Measurements from ENCODE around the gene SMIM36.

SMIM36 gene

DNA sequence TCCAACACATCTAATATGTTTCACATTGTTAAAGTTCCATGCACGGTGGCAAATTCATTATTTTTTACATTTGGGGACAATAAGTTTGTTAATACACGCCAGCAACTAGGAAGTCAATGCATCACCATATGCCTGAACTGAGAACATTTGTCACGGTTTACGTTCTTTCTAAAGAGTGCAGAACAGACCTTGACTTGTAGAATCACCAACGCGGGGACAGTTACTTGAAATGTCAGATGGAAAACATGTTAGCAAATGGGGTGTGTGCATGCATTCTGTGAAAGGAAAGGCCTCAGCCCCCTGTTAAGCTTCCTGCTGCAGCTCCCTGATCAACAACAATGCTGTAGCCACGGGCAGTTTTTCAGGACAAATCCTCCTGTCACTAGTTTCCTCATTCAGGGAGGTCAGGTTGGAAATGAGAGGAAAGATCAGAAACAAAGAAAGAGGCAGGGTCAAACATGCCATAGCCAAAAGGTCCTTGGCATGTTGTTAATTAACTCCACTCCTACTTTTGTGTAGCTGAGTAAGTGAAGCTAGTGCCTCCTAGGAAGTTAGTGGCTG lies 18.4 kb downstream of the SMIM36 start:
- H3K27me3 ChIP-seq = no peaks in the 10 kb centered on the region
- peaks cover 5% of the 10 kb centered on the region for H3K4me1 ChIP-seq
- no peaks in the 10 kb centered on the region for H3K36me3 ChIP-seq
- H3K4me3 ChIP-seq (ENCODE audit: low read depth, low read length) = no peak overlapping the region
- H3K9me3 ChIP-seq = no peaks in the 10 kb centered on the region
- TF ChIP-seq, protein P1, sequence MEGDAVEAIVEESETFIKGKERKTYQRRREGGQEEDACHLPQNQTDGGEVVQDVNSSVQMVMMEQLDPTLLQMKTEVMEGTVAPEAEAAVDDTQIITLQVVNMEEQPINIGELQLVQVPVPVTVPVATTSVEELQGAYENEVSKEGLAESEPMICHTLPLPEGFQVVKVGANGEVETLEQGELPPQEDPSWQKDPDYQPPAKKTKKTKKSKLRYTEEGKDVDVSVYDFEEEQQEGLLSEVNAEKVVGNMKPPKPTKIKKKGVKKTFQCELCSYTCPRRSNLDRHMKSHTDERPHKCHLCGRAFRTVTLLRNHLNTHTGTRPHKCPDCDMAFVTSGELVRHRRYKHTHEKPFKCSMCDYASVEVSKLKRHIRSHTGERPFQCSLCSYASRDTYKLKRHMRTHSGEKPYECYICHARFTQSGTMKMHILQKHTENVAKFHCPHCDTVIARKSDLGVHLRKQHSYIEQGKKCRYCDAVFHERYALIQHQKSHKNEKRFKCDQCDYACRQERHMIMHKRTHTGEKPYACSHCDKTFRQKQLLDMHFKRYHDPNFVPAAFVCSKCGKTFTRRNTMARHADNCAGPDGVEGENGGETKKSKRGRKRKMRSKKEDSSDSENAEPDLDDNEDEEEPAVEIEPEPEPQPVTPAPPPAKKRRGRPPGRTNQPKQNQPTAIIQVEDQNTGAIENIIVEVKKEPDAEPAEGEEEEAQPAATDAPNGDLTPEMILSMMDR (IDR thresholded peaks at IDR 0.05; ENCODE audit: low read depth, low read length) = no peak
- no peak for DNase-seq

DNA sequence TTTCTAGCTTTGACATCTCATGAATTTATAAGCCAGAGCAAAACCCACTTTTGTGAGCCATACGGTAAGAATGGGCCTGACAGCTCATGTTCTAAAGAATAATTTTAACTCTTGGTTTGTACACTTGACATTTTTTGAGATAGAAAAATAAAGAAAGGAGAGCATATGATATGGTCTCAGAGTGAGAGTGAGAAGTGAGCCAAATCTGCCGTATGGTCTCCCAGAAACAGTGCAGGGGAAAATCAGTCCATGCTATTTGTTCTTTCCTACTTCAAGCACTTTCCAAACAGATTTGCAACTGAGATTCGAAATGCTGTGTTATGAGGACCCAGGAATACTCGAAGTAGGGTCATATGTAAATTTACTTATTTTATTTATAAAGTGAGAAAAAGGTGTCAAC lies 20.9 kb downstream of the SMIM36 start:
- Histone ChIP-seq H3K36me3 (no peaks in the 10 kb centered on the region), H3K4me3 (ENCODE audit: low read depth, low read length) (no peak overlapping the region), H3K4me1 (no peaks in the 10 kb centered on the region), H3K9me3 (no peaks in the 10 kb centered on the region), H3K27me3 (no peaks in the 10 kb centered on the region)
- TF ChIP-seq, protein P1 (IDR thresholded peaks at IDR 0.05; ENCODE audit: low read depth, low read length) = no peak
- DNase-seq = no peak

DNA sequence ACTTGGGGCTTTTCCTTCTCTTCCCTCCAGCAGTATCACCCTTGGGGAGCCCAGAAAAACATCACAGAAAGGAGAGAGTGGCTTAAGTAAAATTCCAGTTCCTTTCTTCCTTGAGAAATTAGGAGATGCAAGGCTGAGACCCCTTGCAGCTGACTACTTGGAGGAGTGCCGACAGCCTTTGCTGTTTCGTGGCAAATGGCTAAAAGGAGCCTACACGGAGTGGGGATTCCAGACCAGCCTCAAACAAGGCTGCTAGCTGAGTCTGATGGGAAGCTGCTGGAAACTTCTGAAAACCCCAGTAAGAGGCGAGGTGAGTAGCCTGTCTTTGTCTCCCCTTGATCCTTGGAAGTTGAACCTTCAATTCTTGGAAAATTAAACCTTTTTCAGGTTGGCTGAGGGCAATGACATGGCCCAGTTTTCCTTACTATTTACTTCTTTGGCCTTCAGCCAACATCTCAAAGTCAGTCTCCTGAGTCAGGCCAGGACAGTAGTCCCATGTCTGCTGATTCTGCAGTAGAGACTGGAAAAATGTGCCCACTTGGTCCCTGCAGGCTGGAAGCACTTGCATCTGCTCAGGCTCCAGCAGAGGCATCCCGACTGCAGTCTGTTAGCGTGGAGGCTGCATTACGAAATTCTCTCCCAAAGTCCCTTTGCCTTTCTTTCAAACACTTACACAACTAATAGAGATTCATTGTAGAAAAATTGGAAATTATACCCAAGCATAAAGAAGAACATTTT lies 23.4 kb downstream of the SMIM36 start:
- no peaks in the 10 kb centered on the region for H3K36me3 ChIP-seq

DNA sequence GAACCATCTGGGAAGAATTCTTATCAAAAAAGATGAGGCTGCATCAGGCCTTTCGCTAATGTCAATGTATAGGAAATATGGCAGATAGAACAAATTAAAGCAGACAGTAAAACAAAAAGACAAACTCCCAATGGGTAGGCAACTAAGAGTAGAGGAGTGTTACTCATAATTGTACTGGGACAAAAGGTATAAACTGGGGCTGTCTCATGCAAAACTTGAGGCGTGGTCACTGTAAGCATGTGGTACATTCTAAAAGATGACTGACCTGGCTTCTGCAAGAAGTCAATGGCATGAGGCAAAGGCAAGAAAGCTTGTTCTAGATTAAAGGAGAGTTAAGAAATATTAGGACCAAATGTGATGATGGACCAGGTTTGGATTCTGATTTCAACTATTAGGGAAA lies 26.7 kb downstream of the SMIM36 start:
- no peak for DNase-seq
- H3K4me1 ChIP-seq = no peaks in the 10 kb centered on the region
- TF ChIP-seq, protein P1 (IDR thresholded peaks at IDR 0.05; ENCODE audit: low read depth, low read length) = no peak
- no peaks in the 10 kb centered on the region for H3K27me3 ChIP-seq
- H3K4me3 ChIP-seq (ENCODE audit: low read depth, low read length) = no peak overlapping the region
- no peaks in the 10 kb centered on the region for H3K36me3 ChIP-seq
- H3K9me3 ChIP-seq = no peaks in the 10 kb centered on the region

More for the DNA sequence above, 23.4 kb downstream of the SMIM36 start:
- DNase-seq = no peak
- TF ChIP-seq, protein P1 (IDR thresholded peaks at IDR 0.05; ENCODE audit: low read depth, low read length) = no peak
- H3K4me3 ChIP-seq (ENCODE audit: low read depth, low read length) = no peak overlapping the region
- no peaks in the 10 kb centered on the region for H3K27me3 ChIP-seq
- no peaks in the 10 kb centered on the region for H3K9me3 ChIP-seq
- no peaks in the 10 kb centered on the region for H3K4me1 ChIP-seq

DNA sequence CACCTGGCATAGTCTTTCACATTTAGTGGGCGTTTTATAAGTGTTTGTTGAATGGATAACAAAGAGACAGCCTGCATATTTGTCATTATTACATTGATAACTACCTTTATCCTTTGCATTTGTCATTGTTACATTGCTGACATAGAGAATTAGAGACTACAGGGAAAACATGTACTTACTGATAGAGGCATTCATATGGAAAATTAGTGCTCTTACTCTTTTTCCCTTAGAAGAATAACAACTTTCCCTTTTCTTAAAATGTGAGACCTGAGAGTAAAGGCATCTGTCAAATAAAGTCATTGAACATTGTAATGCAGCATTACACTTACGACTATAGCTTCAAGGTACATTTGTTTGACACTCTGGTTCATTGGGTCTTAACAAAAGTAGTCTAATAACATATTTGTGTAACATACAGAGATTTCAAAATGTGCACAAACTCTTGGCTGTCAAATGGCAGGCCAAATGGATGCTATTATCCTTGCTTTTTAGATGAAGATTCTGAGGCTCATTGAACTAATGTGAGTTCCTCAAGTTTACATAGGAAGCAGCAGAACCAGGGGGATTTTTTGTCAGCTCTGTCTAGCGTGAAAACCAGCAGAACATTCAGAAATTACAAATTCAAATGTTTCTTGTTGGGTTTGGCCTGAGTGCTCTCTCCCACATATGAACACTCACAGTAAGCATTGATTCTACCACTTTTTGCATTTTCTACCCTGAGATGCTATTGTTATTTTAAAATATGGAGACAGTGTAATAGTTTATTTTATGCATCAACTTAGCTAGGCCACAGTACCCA lies 28.5 kb downstream of the SMIM36 start:
- no peaks in the 10 kb centered on the region for H3K36me3 ChIP-seq
- no peaks in the 10 kb centered on the region for H3K4me1 ChIP-seq
- TF ChIP-seq, protein P1 (IDR thresholded peaks at IDR 0.05; ENCODE audit: low read depth, low read length) = no peak
- H3K27me3 ChIP-seq = no peaks in the 10 kb centered on the region
- no peaks in the 10 kb centered on the region for H3K9me3 ChIP-seq
- no peak for DNase-seq
- H3K4me3 ChIP-seq (ENCODE audit: low read depth, low read length) = no peak overlapping the region

Measured in BE2C (cell line).